Measurements from ENCODE around the gene ADRA2B. TPM values are rescaled to one million over a fixed set of nuclear protein-coding genes. Genes with fewer than 3 reads are reported as not detected.

The ADRA2B gene
- total RNA-seq, 1 donor: under 0.01 TPM

DNA sequence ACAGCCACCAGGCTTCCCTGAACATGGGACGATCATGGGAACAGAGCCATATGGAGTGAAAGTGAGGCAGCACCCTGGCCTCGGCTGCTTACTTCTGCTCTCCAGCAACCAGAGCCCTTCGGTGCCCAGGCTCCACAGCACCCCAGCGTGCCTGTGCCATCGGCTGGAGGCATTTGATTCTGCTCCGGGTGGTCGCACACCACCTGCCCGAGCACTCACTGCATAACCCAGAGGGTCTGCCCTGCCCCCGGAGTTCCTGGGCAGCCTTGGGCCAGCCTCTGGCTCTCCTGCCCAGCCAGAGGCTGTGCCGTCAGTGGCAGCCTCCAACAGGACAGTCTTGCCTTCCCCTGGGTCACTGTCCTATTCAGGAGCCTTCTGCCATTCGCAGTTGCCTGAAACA lies 18.1 kb upstream of the ADRA2B start:
- no peak for DNase-seq (ENCODE audit: low read depth)
- TF ChIP-seq, protein P1, sequence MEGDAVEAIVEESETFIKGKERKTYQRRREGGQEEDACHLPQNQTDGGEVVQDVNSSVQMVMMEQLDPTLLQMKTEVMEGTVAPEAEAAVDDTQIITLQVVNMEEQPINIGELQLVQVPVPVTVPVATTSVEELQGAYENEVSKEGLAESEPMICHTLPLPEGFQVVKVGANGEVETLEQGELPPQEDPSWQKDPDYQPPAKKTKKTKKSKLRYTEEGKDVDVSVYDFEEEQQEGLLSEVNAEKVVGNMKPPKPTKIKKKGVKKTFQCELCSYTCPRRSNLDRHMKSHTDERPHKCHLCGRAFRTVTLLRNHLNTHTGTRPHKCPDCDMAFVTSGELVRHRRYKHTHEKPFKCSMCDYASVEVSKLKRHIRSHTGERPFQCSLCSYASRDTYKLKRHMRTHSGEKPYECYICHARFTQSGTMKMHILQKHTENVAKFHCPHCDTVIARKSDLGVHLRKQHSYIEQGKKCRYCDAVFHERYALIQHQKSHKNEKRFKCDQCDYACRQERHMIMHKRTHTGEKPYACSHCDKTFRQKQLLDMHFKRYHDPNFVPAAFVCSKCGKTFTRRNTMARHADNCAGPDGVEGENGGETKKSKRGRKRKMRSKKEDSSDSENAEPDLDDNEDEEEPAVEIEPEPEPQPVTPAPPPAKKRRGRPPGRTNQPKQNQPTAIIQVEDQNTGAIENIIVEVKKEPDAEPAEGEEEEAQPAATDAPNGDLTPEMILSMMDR (IDR thresholded peaks at IDR 0.05; ENCODE audit: insufficient read depth, low read length): no peak
- no peak overlapping the region for H3K4me3 ChIP-seq (ENCODE audit: low read depth, low read length)

DNA sequence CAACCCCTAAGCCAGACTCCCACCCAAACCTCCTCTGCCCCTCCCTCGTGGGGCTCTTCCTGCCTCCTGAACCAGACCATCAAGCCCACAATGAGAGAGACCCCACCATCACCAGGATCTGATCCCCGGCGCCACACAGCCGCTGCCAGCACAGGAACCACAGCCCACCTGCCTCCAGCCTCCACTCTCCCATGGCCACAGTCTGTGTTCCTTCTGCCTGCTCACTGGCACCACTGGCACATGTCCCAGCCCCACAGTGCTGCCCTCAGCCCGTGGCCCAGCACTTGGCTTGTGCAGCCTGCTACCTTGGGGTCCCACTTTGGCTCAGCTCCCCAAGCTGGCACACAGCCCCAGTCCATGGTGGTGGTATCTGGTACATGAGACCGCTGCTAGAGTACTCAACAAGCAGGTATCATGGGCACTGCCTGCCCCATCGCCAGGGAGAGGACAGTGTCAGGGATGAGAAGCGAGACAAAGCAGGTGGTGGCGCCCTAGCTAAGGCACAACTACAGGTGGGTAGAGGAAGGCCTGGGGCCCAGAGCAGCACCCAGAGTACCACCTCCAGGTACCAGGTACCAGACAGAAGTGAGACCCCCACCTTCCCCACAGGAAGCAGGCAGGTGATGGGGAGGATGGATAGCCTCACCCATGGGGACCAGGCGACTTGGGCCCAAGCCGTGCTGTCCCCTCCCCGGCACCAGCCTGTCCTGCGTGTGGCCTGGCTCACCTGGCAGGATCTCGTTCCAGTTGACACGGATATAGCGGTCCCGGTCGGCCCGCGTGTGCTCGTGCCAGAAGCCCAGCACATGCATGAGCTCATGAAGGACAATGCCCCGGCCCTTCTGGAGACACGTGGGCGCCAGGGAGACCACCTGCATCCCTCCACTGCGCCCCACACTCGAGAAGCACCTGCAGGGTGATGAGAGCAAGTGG lies 15.7 kb upstream of the ADRA2B start:
- DNase-seq (ENCODE audit: low read depth): no peak
- TF ChIP-seq, protein P1 (IDR thresholded peaks at IDR 0.05; ENCODE audit: insufficient read depth, low read length): no peak
- H3K4me3 ChIP-seq (ENCODE audit: low read depth, low read length): no peak overlapping the region

DNA sequence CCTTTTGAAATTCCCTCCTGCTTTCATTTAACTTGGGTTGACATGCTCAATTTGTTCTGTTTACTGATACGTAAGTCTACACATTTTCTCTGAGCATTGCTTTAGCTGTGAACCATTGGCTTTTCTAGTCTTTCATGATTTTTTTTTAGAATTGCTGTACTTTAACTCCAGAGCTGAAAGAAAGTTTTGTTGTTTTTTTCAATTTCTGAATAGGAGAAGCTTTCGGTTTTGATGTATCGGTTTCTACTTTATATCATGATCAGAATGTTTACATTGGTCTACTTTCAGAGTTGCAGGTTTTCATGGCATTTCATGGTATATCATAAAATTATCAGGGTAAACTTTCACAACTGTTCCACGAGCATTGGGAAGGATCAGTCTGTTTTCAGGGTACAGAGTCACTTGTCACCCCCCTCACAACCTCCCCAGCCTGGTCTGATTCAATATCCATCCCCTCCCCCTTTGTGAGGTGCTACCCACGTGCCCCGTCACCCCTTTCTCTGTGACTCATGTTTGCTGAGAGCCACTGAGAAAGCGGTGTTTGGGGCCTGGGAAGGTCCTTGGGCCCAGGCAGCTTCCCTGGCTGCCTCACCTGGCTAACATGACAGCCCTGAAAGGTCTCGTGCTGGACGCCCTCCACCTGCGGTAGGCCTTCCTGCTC lies 14.9 kb upstream of the ADRA2B start:
- TF ChIP-seq, protein P1 (IDR thresholded peaks at IDR 0.05; ENCODE audit: insufficient read depth, low read length): no peak
- DNase-seq (ENCODE audit: low read depth): no peak
- no peak overlapping the region for H3K4me3 ChIP-seq (ENCODE audit: low read depth, low read length)

DNA sequence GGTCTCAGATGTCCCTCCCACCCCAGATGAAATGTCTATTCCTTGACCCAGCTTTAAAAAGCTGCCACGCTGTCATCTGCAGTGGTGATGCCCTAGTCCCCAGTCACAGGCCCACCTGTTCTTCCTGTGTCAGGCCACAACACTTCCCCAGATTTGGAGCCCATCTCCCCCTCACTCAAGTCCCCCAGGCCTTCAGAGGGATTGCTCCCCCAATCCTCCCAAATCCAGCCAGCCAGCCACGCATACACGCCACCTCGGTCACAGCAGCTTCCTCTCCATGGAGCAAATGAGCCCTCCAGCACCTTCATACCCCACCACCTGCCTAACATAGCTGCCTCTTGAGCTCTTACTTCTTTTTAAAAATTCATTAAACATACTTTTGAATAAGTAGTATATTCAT lies 14.1 kb upstream of the ADRA2B start:
- no peak overlapping the region for H3K4me3 ChIP-seq (ENCODE audit: low read depth, low read length)
- TF ChIP-seq, protein P1 (IDR thresholded peaks at IDR 0.05; ENCODE audit: insufficient read depth, low read length): no peak
- no peak for DNase-seq (ENCODE audit: low read depth)

DNA sequence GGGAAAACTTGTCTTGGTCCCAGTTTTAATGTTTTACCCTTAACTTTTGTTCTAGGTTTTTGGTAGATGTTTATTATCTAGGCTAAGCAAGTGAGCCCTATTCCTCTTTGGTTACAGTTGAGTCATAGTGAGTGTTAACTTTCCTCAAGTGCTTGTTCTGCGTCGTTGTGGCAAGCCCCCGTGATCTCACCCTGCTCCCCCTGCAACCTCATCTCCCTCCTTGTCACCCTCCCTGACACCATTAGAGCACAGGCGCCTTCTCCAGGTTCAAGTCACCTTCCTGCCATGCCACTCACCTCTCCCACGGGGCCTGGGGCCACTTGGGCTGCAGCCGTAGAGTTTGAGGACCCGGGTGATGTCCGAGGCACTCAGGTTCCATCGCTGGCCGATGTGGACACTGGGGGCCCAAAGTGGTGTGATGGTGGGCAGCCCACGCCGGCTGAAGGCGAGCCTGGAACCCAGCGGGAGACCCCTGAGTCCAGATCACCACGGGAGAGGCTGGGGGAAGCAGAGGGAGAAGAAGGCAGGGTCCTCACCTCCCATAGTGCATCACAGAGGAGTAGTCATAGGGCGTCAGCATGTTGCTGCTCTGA lies 13.3 kb upstream of the ADRA2B start:
- no peak for DNase-seq (ENCODE audit: low read depth)

DNA sequence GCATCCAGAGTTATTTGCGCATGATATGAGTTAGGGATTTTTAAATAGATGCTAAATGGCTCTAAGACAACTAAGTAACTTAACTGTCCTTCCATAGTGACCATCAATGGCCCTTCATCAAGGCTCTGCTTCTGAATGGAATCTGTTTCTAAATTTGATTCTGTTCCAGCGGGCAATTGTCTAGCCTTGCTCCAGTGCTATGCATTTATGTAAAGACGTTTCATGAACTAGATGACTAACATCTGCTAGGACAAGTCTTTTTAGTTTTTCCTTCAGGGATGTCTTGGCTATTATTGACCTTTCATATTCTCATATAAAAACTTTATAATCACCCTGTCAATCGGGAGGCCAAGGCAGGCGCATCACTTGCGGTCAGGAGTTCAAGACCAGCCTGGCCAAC lies 12.1 kb upstream of the ADRA2B start:
- TF ChIP-seq, protein P1 (IDR thresholded peaks at IDR 0.05; ENCODE audit: insufficient read depth, low read length): no peak
- no peak overlapping the region for H3K4me3 ChIP-seq (ENCODE audit: low read depth, low read length)

More for the DNA sequence above, 13.3 kb upstream of the ADRA2B start:
- no peak overlapping the region for H3K4me3 ChIP-seq (ENCODE audit: low read depth, low read length)
- TF ChIP-seq, protein P1 (IDR thresholded peaks at IDR 0.05; ENCODE audit: insufficient read depth, low read length): no peak

More for the DNA sequence above, 12.1 kb upstream of the ADRA2B start:
- no peak for DNase-seq (ENCODE audit: low read depth)
